ENCODE data around the gene SLC35E1. TPM values are rescaled to one million over a fixed set of nuclear protein-coding genes. Genes with fewer than 3 reads are reported as not detected.

The SLC35E1 gene
- total RNA-seq (10 to 100 TPM; 32.7 to 67.5 (median 36.9) TPM), total RNA-seq (38.7 to 116 (median 66.9) reads per million in 29 experiments)
- 25.6 TPM for total RNA-seq (2013)

GRCh38 chr19:16572332-16573211 is at the start of gene SLC35E1:
TSS of gene SLC35E1 (minus strand) at chr19:16572415. CDS start at chr19:16572364, 51 bp downstream.
- H3K4me1 Mint-ChIP-seq, result peaks cover 55 to 70% (median 64%) of the 10 kb centered on the region in 3 donors
- ATAC-seq (replicated peaks in 1 of 4), result peak; percentile 91 to 93 (median 92)

GRCh38 chr19:16621165-16621800 is 49.1 kb upstream of the SLC35E1 start:
- H3K4me1 Mint-ChIP-seq, result peaks cover 88 to 95% (median 92%) of the 10 kb centered on the region in 3 donors
- POLR2A ChIA-PET, result no interaction called here
- no peak for ATAC-seq (replicated peaks in 1 of 4)
- H3K36me3 ChIP-seq (ENCODE audit: control insufficient read depth in 2 of 2, extremely low read depth in 1 of 2, insufficient read depth in 1 of 2, low read length in 1 of 2), result peaks cover 6 to 25% of the 10 kb centered on the region in 2 donors
- no peaks in the 10 kb centered on the region for H3K27me3 Mint-ChIP-seq
- WGBS (ENCODE audit: insufficient coverage), result 81% methylated on average over 6 of the region's 7 CpGs
- H3K27me3 ChIP-seq (replicated peaks in 1 of 2; ENCODE audit: control insufficient read depth in 2 of 2, extremely low read depth in 1 of 2, insufficient read depth in 2 of 2, low read length in 1 of 2), result no peaks in the 10 kb centered on the region
- no peak overlapping the region for H3K27ac ChIP-seq (ENCODE audit: low read length)
- H3K4me3 Mint-ChIP-seq, result no peak overlapping the region
- no peak for DNase-seq
- H3K36me3 Mint-ChIP-seq, result peaks cover 4% of the 10 kb centered on the region
- no peak overlapping the region for H3K27ac Mint-ChIP-seq
- H3K9me3 Mint-ChIP-seq, result no peaks in the 10 kb centered on the region
- CTCF ChIA-PET, result no interaction called here
- H3K4me3 ChIP-seq (ENCODE audit: control insufficient read depth in 1 of 2, extremely low read depth in 1 of 2, low read length in 1 of 2), result no peak overlapping the region
- peaks cover 9 to 58% of the 10 kb centered on the region in 2 experiments for H3K4me1 ChIP-seq (ENCODE audit: control insufficient read depth in 1 of 2, extremely low read depth in 1 of 2, insufficient read depth in 2 of 2, low read length in 2 of 2)
- H3K9me3 ChIP-seq, result no peaks in the 10 kb centered on the region

More at GRCh38 chr19:16572332-16573211, at the start of gene SLC35E1:
- Histone ChIP-seq H3K27me3 (replicated peaks in 1 of 2; ENCODE audit: control insufficient read depth in 2 of 2, extremely low read depth in 1 of 2, insufficient read depth in 2 of 2, low read length in 1 of 2) (no peaks in the 10 kb centered on the region), H3K4me1 (ENCODE audit: control insufficient read depth in 1 of 2, extremely low read depth in 1 of 2, insufficient read depth in 2 of 2, low read length in 2 of 2) (peaks cover 19 to 69% of the 10 kb centered on the region in 2 experiments), H3K4me3 (ENCODE audit: control insufficient read depth in 1 of 2, extremely low read depth in 1 of 2, low read length in 1 of 2) (peak within 1 kb of the TSS; percentile 93 to 99), H3K36me3 (ENCODE audit: control insufficient read depth in 2 of 2, extremely low read depth in 1 of 2, insufficient read depth in 1 of 2, low read length in 1 of 2) (peaks cover 8 to 44% of the 10 kb centered on the region in 2 donors), H3K27ac (ENCODE audit: low read length) (peak within 1 kb of the TSS; percentile 95), H3K9me3 (no peaks in the 10 kb centered on the region)
- POLR2A ChIA-PET, result no interaction called here
- peak within 1 kb of the TSS; percentile 94 to 99 for H3K27ac Mint-ChIP-seq
- H3K4me3 Mint-ChIP-seq, result peak within 1 kb of the TSS; percentile 90 to 98 (median 92)
- peaks cover 17% of the 10 kb centered on the region for H3K36me3 Mint-ChIP-seq
- peak; percentile 77 to 96 (median 86) for DNase-seq
- no peaks in the 10 kb centered on the region for H3K27me3 Mint-ChIP-seq
- CTCF ChIA-PET, result no interaction called here
- WGBS (ENCODE audit: insufficient coverage), result under 1% methylated on average over 82 of the region's 83 CpGs
- H3K9me3 Mint-ChIP-seq, result no peaks in the 10 kb centered on the region

GRCh38 chr19:16620584-16620983 is 48.4 kb upstream of the SLC35E1 start:
- WGBS (ENCODE audit: insufficient coverage), result 100% methylated on average over 1 of the region's 3 CpGs
- Histone ChIP-seq H3K27ac (ENCODE audit: low read length) (no peak overlapping the region), H3K4me1 (ENCODE audit: control insufficient read depth in 1 of 2, extremely low read depth in 1 of 2, insufficient read depth in 2 of 2, low read length in 2 of 2) (peaks cover 5 to 61% of the 10 kb centered on the region in 2 experiments), H3K36me3 (ENCODE audit: control insufficient read depth in 2 of 2, extremely low read depth in 1 of 2, insufficient read depth in 1 of 2, low read length in 1 of 2) (peaks cover 6 to 23% of the 10 kb centered on the region in 2 donors), H3K9me3 (no peaks in the 10 kb centered on the region), H3K4me3 (ENCODE audit: control insufficient read depth in 1 of 2, extremely low read depth in 1 of 2, low read length in 1 of 2) (no peak overlapping the region), H3K27me3 (replicated peaks in 1 of 2; ENCODE audit: control insufficient read depth in 2 of 2, extremely low read depth in 1 of 2, insufficient read depth in 2 of 2, low read length in 1 of 2) (no peaks in the 10 kb centered on the region)
- no peak for ATAC-seq (replicated peaks in 1 of 4)
- Mint-ChIP-seq H3K27ac (no peak overlapping the region), H3K27me3 (no peaks in the 10 kb centered on the region), H3K4me3 (no peak overlapping the region), H3K36me3 (peaks cover 4% of the 10 kb centered on the region), H3K9me3 (no peaks in the 10 kb centered on the region), H3K4me1 (peaks cover 88 to 95% (median 92%) of the 10 kb centered on the region in 3 donors)
- ChIA-PET POLR2A (no interaction called here), CTCF (no interaction called here)
- no peak for DNase-seq

- H3K27ac ChIP-seq (ENCODE audit: low read length), result no peak overlapping the region
- Mint-ChIP-seq H3K27me3 (no peaks in the 10 kb centered on the region), H3K4me1 (peaks cover 88 to 94% (median 92%) of the 10 kb centered on the region in 3 donors), H3K27ac (no peak overlapping the region), H3K36me3 (no peaks in the 10 kb centered on the region), H3K4me3 (no peak overlapping the region), H3K9me3 (no peaks in the 10 kb centered on the region)
- peaks cover 8 to 63% of the 10 kb centered on the region in 2 experiments for H3K4me1 ChIP-seq (ENCODE audit: control insufficient read depth in 1 of 2, extremely low read depth in 1 of 2, insufficient read depth in 2 of 2, low read length in 2 of 2)
- H3K9me3 ChIP-seq, result no peaks in the 10 kb centered on the region
- no peak overlapping the region for H3K4me3 ChIP-seq (ENCODE audit: control insufficient read depth in 1 of 2, extremely low read depth in 1 of 2, low read length in 1 of 2)
- H3K27me3 ChIP-seq (replicated peaks in 1 of 2; ENCODE audit: control insufficient read depth in 2 of 2, extremely low read depth in 1 of 2, insufficient read depth in 2 of 2, low read length in 1 of 2), result no peaks in the 10 kb centered on the region
- ChIA-PET POLR2A (no interaction called here), CTCF (no interaction called here)
- no CpG with 5 or more reads among the region's 5 CpGs for WGBS (ENCODE audit: insufficient coverage)
- peaks cover 6 to 18% of the 10 kb centered on the region in 2 donors for H3K36me3 ChIP-seq (ENCODE audit: control insufficient read depth in 2 of 2, extremely low read depth in 1 of 2, insufficient read depth in 1 of 2, low read length in 1 of 2)
- DNase-seq (no peak), ATAC-seq (replicated peaks in 1 of 4) (no peak)
Measured at GRCh38 chr19:16620018-16620417, 47.8 kb upstream of the SLC35E1 start.

- ATAC-seq (replicated peaks in 1 of 4) (no peak), DNase-seq (no peak)
- WGBS (ENCODE audit: insufficient coverage), result 75% methylated on average over 3 of the region's 7 CpGs
- ChIA-PET CTCF (no interaction called here), POLR2A (interaction anchor here in 1 of 2 donors (1.1 kb wide), 1 partner anchor 53 kb away, joined by 3 read pairs; no protein-coding TSS in a partner anchor)
- Histone ChIP-seq H3K4me3 (ENCODE audit: control insufficient read depth in 1 of 2, extremely low read depth in 1 of 2, low read length in 1 of 2) (no peak overlapping the region), H3K27ac (ENCODE audit: low read length) (no peak overlapping the region), H3K36me3 (ENCODE audit: control insufficient read depth in 2 of 2, extremely low read depth in 1 of 2, insufficient read depth in 1 of 2, low read length in 1 of 2) (peaks cover 4 to 14% of the 10 kb centered on the region in 2 donors), H3K9me3 (no peaks in the 10 kb centered on the region), H3K4me1 (ENCODE audit: control insufficient read depth in 1 of 2, extremely low read depth in 1 of 2, insufficient read depth in 2 of 2, low read length in 2 of 2) (peaks cover 12 to 64% of the 10 kb centered on the region in 2 experiments), H3K27me3 (replicated peaks in 1 of 2; ENCODE audit: control insufficient read depth in 2 of 2, extremely low read depth in 1 of 2, insufficient read depth in 2 of 2, low read length in 1 of 2) (no peaks in the 10 kb centered on the region)
- Mint-ChIP-seq H3K4me1 (peaks cover 87 to 94% (median 91%) of the 10 kb centered on the region in 3 donors), H3K9me3 (no peaks in the 10 kb centered on the region), H3K36me3 (no peaks in the 10 kb centered on the region), H3K4me3 (no peak overlapping the region), H3K27ac (no peak overlapping the region), H3K27me3 (no peaks in the 10 kb centered on the region)
Measured at GRCh38 chr19:16619457-16619856, 47.2 kb upstream of the SLC35E1 start.

GRCh38 chr19:16618248-16618647 is 46.0 kb upstream of the SLC35E1 start:
- peaks cover 12 to 64% of the 10 kb centered on the region in 2 experiments for H3K4me1 ChIP-seq (ENCODE audit: control insufficient read depth in 1 of 2, extremely low read depth in 1 of 2, insufficient read depth in 2 of 2, low read length in 2 of 2)
- CTCF ChIA-PET, result interaction anchor here in 1 of 2 donors (1.6 kb wide), 1 partner anchor 34 kb away, joined by 3 read pairs; no protein-coding TSS in a partner anchor
- no peak for ATAC-seq (replicated peaks in 1 of 4)
- Mint-ChIP-seq H3K9me3 (no peaks in the 10 kb centered on the region), H3K4me1 (peaks cover 77 to 94% (median 92%) of the 10 kb centered on the region in 3 donors), H3K36me3 (no peaks in the 10 kb centered on the region), H3K4me3 (no peak overlapping the region), H3K27ac (no peak overlapping the region), H3K27me3 (no peaks in the 10 kb centered on the region)
- peaks cover 0 to 2% of the 10 kb centered on the region in 2 donors for H3K36me3 ChIP-seq (ENCODE audit: control insufficient read depth in 2 of 2, extremely low read depth in 1 of 2, insufficient read depth in 1 of 2, low read length in 1 of 2)
- 95% methylated on average over 7 of the region's 7 CpGs for WGBS (ENCODE audit: insufficient coverage)
- POLR2A ChIA-PET, result interaction anchor here in 1 of 2 donors (0.7 kb wide), 1 partner anchor 13 kb away, joined by 3 read pairs; no protein-coding TSS in a partner anchor
- H3K4me3 ChIP-seq (ENCODE audit: control insufficient read depth in 1 of 2, extremely low read depth in 1 of 2, low read length in 1 of 2), result no peak overlapping the region
- H3K9me3 ChIP-seq, result no peaks in the 10 kb centered on the region
- no peak for DNase-seq
- H3K27ac ChIP-seq (ENCODE audit: low read length), result no peak overlapping the region
- no peaks in the 10 kb centered on the region for H3K27me3 ChIP-seq (replicated peaks in 1 of 2; ENCODE audit: control insufficient read depth in 2 of 2, extremely low read depth in 1 of 2, insufficient read depth in 2 of 2, low read length in 1 of 2)
